ENCODE measurements around the gene CTU2. TPM values are rescaled to one million over a fixed set of nuclear protein-coding genes. Genes with fewer than 3 reads are reported as not detected.

CTU2 gene
- total and polyA plus RNA-seq, 10 of the 15 experiments (the other 5 are each of a cell fraction or from before 2014, with no cell fraction given) = 0.32 to 44.5 (median 18.2) TPM

GRCh38 chr16:88700636-88701482 is 5.4 kb upstream of the CTU2 start (continued):
- TF ChIP-seq ZNF384 (IDR thresholded peaks at IDR 0.05; ENCODE audit: borderline replicate concordance, low read depth, low read length) (no peak), YBX1 (IDR thresholded peaks at IDR 0.05) (no peak), HDGF (IDR thresholded peaks at IDR 0.05) (peak; percentile 72; the same call in 1 of the 2 replicates), BRCA1 (IDR thresholded peaks at IDR 0.05; ENCODE audit: low read depth, low read length) (no peak), RFX5 (IDR thresholded peaks at IDR 0.05; ENCODE audit: low read depth, low read length) (0 out of 2 replicates have a peak, but pooled peaks have one; percentile 42), ELK1 (IDR thresholded peaks at IDR 0.05; ENCODE audit: low read depth, low read length) (peak; percentile 65), JUND (IDR thresholded peaks at IDR 0.05; ENCODE audit: low read depth, low read length) (peak; percentile 41; the same call in 1 of the 2 replicates), HDAC6 (IDR thresholded peaks at IDR 0.05; ENCODE audit: unreplicated experiment) (no peak), RELA (IDR thresholded peaks at IDR 0.05; ENCODE audit: borderline replicate concordance, partially characterized antibody) (no peak), ZBTB40 (IDR thresholded peaks at IDR 0.05; ENCODE audit: borderline replicate concordance) (peak; percentile 78; the same call in 1 of the 2 replicates), JUNB (IDR thresholded peaks at IDR 0.05) (peak; percentile 58; the same call in 1 of the 2 replicates), SMAD5 (IDR thresholded peaks at IDR 0.05; ENCODE audit: low read depth) (no peak), MXI1 (IDR thresholded peaks at IDR 0.05; ENCODE audit: low read depth, low read length) (peak; percentile 69; the same call in 1 of the 2 replicates), RUNX3 (IDR thresholded peaks at IDR 0.05; ENCODE audit: low read length) (peak; percentile 87), RAD51 (IDR thresholded peaks at IDR 0.05) (peak; percentile 42; the same call in 1 of the 2 replicates), KLF5 (IDR thresholded peaks at IDR 0.05; ENCODE audit: partially characterized antibody) (no peak), CHD2 (IDR thresholded peaks at IDR 0.05; ENCODE audit: borderline replicate concordance, low read depth, low read length) (peak; percentile 73), NR2C1 (IDR thresholded peaks at IDR 0.05) (peak; percentile 40; the same call in 1 of the 2 replicates), CREM (IDR thresholded peaks at IDR 0.05; ENCODE audit: low read depth) (peak; percentile 75)
- TF ChIP-seq, protein P1, sequence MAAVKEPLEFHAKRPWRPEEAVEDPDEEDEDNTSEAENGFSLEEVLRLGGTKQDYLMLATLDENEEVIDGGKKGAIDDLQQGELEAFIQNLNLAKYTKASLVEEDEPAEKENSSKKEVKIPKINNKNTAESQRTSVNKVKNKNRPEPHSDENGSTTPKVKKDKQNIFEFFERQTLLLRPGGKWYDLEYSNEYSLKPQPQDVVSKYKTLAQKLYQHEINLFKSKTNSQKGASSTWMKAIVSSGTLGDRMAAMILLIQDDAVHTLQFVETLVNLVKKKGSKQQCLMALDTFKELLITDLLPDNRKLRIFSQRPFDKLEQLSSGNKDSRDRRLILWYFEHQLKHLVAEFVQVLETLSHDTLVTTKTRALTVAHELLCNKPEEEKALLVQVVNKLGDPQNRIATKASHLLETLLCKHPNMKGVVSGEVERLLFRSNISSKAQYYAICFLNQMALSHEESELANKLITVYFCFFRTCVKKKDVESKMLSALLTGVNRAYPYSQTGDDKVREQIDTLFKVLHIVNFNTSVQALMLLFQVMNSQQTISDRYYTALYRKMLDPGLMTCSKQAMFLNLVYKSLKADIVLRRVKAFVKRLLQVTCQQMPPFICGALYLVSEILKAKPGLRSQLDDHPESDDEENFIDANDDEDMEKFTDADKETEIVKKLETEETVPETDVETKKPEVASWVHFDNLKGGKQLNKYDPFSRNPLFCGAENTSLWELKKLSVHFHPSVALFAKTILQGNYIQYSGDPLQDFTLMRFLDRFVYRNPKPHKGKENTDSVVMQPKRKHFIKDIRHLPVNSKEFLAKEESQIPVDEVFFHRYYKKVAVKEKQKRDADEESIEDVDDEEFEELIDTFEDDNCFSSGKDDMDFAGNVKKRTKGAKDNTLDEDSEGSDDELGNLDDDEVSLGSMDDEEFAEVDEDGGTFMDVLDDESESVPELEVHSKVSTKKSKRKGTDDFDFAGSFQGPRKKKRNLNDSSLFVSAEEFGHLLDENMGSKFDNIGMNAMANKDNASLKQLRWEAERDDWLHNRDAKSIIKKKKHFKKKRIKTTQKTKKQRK (IDR thresholded peaks at IDR 0.05; ENCODE audit: low read depth, low read length) = no peak
- TF ChIP-seq, protein P2, sequence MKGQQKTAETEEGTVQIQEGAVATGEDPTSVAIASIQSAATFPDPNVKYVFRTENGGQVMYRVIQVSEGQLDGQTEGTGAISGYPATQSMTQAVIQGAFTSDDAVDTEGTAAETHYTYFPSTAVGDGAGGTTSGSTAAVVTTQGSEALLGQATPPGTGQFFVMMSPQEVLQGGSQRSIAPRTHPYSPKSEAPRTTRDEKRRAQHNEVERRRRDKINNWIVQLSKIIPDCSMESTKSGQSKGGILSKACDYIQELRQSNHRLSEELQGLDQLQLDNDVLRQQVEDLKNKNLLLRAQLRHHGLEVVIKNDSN (IDR thresholded peaks at IDR 0.05; ENCODE audit: borderline replicate concordance, extremely low read length, insufficient read depth, low read depth, low read length) = peak; percentile 48

All from GM12878 (cell line).